ENCODE results near the gene EGFL6.

The EGFL6 gene

GRCh38 chrX:13547671-13548070 lies 21.7 kb upstream of the EGFL6 start:
- no peaks in the 10 kb centered on the region for H3K36me3 ChIP-seq (ENCODE audit: insufficient read depth, low read length)
- H3K4me1 ChIP-seq (ENCODE audit: control insufficient read depth, insufficient read depth, low read length, unreplicated experiment), result no peaks in the 10 kb centered on the region
- peaks cover 17% of the 10 kb centered on the region; the same call in 1 of the 2 replicates for H3K27me3 ChIP-seq (ENCODE audit: insufficient read depth, low read length)
- no peaks in the 10 kb centered on the region for H3K79me2 ChIP-seq (ENCODE audit: control insufficient read depth, insufficient read depth, low read length, unreplicated experiment)
- no peak overlapping the region for H3K27ac ChIP-seq (ENCODE audit: low read depth, low read length)
- no peak overlapping the region for H3K4me3 ChIP-seq (ENCODE audit: low read depth, low read length)
- H2AFZ ChIP-seq (ENCODE audit: low read length, unreplicated experiment), result no peak overlapping the region

- H3K27me3 ChIP-seq (ENCODE audit: insufficient read depth, low read length), result peaks cover 25% of the 10 kb centered on the region; the same call in 1 of the 2 replicates
- H3K4me3 ChIP-seq (ENCODE audit: low read depth, low read length), result no peak overlapping the region
- no peaks in the 10 kb centered on the region for H3K36me3 ChIP-seq (ENCODE audit: insufficient read depth, low read length)
Measured at GRCh38 chrX:13550346-13550745, 19.1 kb upstream of the EGFL6 start.

GRCh38 chrX:13551610-13552009 lies 17.8 kb upstream of the EGFL6 start:
- Histone ChIP-seq H3K4me3 (ENCODE audit: low read depth, low read length) (no peak overlapping the region), H2AFZ (ENCODE audit: low read length, unreplicated experiment) (no peak overlapping the region), H3K36me3 (ENCODE audit: insufficient read depth, low read length) (no peaks in the 10 kb centered on the region), H3K27me3 (ENCODE audit: insufficient read depth, low read length) (peaks cover 26% of the 10 kb centered on the region; the same call in 1 of the 2 replicates), H3K27ac (ENCODE audit: low read depth, low read length) (no peak overlapping the region), H3K4me1 (ENCODE audit: control insufficient read depth, insufficient read depth, low read length, unreplicated experiment) (no peaks in the 10 kb centered on the region), H3K79me2 (ENCODE audit: control insufficient read depth, insufficient read depth, low read length, unreplicated experiment) (no peaks in the 10 kb centered on the region)

More at GRCh38 chrX:13550346-13550745, 19.1 kb upstream of the EGFL6 start:
- Histone ChIP-seq H2AFZ (ENCODE audit: low read length, unreplicated experiment) (no peak overlapping the region), H3K4me1 (ENCODE audit: control insufficient read depth, insufficient read depth, low read length, unreplicated experiment) (no peaks in the 10 kb centered on the region), H3K79me2 (ENCODE audit: control insufficient read depth, insufficient read depth, low read length, unreplicated experiment) (no peaks in the 10 kb centered on the region), H3K27ac (ENCODE audit: low read depth, low read length) (no peak overlapping the region)

GRCh38 chrX:13552892-13553291 lies 16.5 kb upstream of the EGFL6 start:
- Histone ChIP-seq H3K79me2 (ENCODE audit: control insufficient read depth, insufficient read depth, low read length, unreplicated experiment) (no peaks in the 10 kb centered on the region), H3K27me3 (ENCODE audit: insufficient read depth, low read length) (peaks cover 23% of the 10 kb centered on the region; the same call in 1 of the 2 replicates), H3K27ac (ENCODE audit: low read depth, low read length) (no peak overlapping the region), H3K4me1 (ENCODE audit: control insufficient read depth, insufficient read depth, low read length, unreplicated experiment) (no peaks in the 10 kb centered on the region), H3K36me3 (ENCODE audit: insufficient read depth, low read length) (no peaks in the 10 kb centered on the region), H3K4me3 (ENCODE audit: low read depth, low read length) (no peak overlapping the region), H2AFZ (ENCODE audit: low read length, unreplicated experiment) (no peak overlapping the region)

GRCh38 chrX:13565511-13565910 lies 3.9 kb upstream of the EGFL6 start:
- H3K27ac ChIP-seq (ENCODE audit: low read depth, low read length), result no peak overlapping the region
- no peak overlapping the region for H3K4me3 ChIP-seq (ENCODE audit: low read depth, low read length)
- no peaks in the 10 kb centered on the region for H3K79me2 ChIP-seq (ENCODE audit: control insufficient read depth, insufficient read depth, low read length, unreplicated experiment)
- no peaks in the 10 kb centered on the region for H3K4me1 ChIP-seq (ENCODE audit: control insufficient read depth, insufficient read depth, low read length, unreplicated experiment)
- H3K27me3 ChIP-seq (ENCODE audit: insufficient read depth, low read length), result peaks cover 80% of the 10 kb centered on the region
- no peaks in the 10 kb centered on the region for H3K36me3 ChIP-seq (ENCODE audit: insufficient read depth, low read length)
- H2AFZ ChIP-seq (ENCODE audit: low read length, unreplicated experiment), result no peak overlapping the region

GRCh38 chrX:13570261-13570605 lies 832 bp downstream of the EGFL6 start:
- Histone ChIP-seq H3K79me2 (ENCODE audit: control insufficient read depth, insufficient read depth, low read length, unreplicated experiment) (no peaks in the 10 kb centered on the region), H3K27me3 (ENCODE audit: insufficient read depth, low read length) (peaks cover 84% of the 10 kb centered on the region), H3K36me3 (ENCODE audit: insufficient read depth, low read length) (no peaks in the 10 kb centered on the region), H3K4me1 (ENCODE audit: control insufficient read depth, insufficient read depth, low read length, unreplicated experiment) (no peaks in the 10 kb centered on the region), H3K4me3 (ENCODE audit: low read depth, low read length) (no peak overlapping the region), H2AFZ (ENCODE audit: low read length, unreplicated experiment) (no peak overlapping the region), H3K27ac (ENCODE audit: low read depth, low read length) (no peak overlapping the region)

GRCh38 chrX:13571136-13571535 lies 1.7 kb downstream of the EGFL6 start:
- Histone ChIP-seq H3K27me3 (ENCODE audit: insufficient read depth, low read length) (peaks cover 77% of the 10 kb centered on the region), H3K36me3 (ENCODE audit: insufficient read depth, low read length) (no peaks in the 10 kb centered on the region)

GRCh38 chrX:13574600-13574999 lies 5.2 kb downstream of the EGFL6 start:
- Histone ChIP-seq H3K79me2 (ENCODE audit: control insufficient read depth, insufficient read depth, low read length, unreplicated experiment) (no peaks in the 10 kb centered on the region), H3K4me1 (ENCODE audit: control insufficient read depth, insufficient read depth, low read length, unreplicated experiment) (no peaks in the 10 kb centered on the region), H3K27ac (ENCODE audit: low read depth, low read length) (no peak overlapping the region), H3K27me3 (ENCODE audit: insufficient read depth, low read length) (peaks cover 44% of the 10 kb centered on the region), H3K4me3 (ENCODE audit: low read depth, low read length) (no peak overlapping the region), H3K36me3 (ENCODE audit: insufficient read depth, low read length) (no peaks in the 10 kb centered on the region), H2AFZ (ENCODE audit: low read length, unreplicated experiment) (no peak overlapping the region)

More at GRCh38 chrX:13571136-13571535, 1.7 kb downstream of the EGFL6 start:
- no peak overlapping the region for H3K4me3 ChIP-seq (ENCODE audit: low read depth, low read length)
- no peak overlapping the region for H3K27ac ChIP-seq (ENCODE audit: low read depth, low read length)
- no peak overlapping the region for H2AFZ ChIP-seq (ENCODE audit: low read length, unreplicated experiment)
- H3K4me1 ChIP-seq (ENCODE audit: control insufficient read depth, insufficient read depth, low read length, unreplicated experiment), result no peaks in the 10 kb centered on the region
- no peaks in the 10 kb centered on the region for H3K79me2 ChIP-seq (ENCODE audit: control insufficient read depth, insufficient read depth, low read length, unreplicated experiment)

- Histone ChIP-seq H2AFZ (ENCODE audit: low read length, unreplicated experiment) (no peak overlapping the region), H3K27me3 (ENCODE audit: insufficient read depth, low read length) (peaks cover 44% of the 10 kb centered on the region), H3K4me1 (ENCODE audit: control insufficient read depth, insufficient read depth, low read length, unreplicated experiment) (no peaks in the 10 kb centered on the region), H3K4me3 (ENCODE audit: low read depth, low read length) (no peak overlapping the region), H3K36me3 (ENCODE audit: insufficient read depth, low read length) (no peaks in the 10 kb centered on the region), H3K79me2 (ENCODE audit: control insufficient read depth, insufficient read depth, low read length, unreplicated experiment) (no peaks in the 10 kb centered on the region), H3K27ac (ENCODE audit: low read depth, low read length) (no peak overlapping the region)
Measured at GRCh38 chrX:13579661-13580060, 10.3 kb downstream of the EGFL6 start.

- peaks cover 62% of the 10 kb centered on the region for H3K27me3 ChIP-seq (ENCODE audit: insufficient read depth, low read length)
- H3K4me1 ChIP-seq (ENCODE audit: control insufficient read depth, insufficient read depth, low read length, unreplicated experiment), result no peaks in the 10 kb centered on the region
- H3K27ac ChIP-seq (ENCODE audit: low read depth, low read length), result no peak overlapping the region
- H2AFZ ChIP-seq (ENCODE audit: low read length, unreplicated experiment), result no peak overlapping the region
- no peaks in the 10 kb centered on the region for H3K79me2 ChIP-seq (ENCODE audit: control insufficient read depth, insufficient read depth, low read length, unreplicated experiment)
- H3K36me3 ChIP-seq (ENCODE audit: insufficient read depth, low read length), result no peaks in the 10 kb centered on the region
- H3K4me3 ChIP-seq (ENCODE audit: low read depth, low read length), result no peak overlapping the region
Measured at GRCh38 chrX:13581554-13581953, 12.2 kb downstream of the EGFL6 start.

GRCh38 chrX:13587786-13588477 lies 18.5 kb downstream of the EGFL6 start:
- Histone ChIP-seq H3K4me3 (ENCODE audit: low read depth, low read length) (no peak overlapping the region), H3K36me3 (ENCODE audit: insufficient read depth, low read length) (no peaks in the 10 kb centered on the region), H3K27ac (ENCODE audit: low read depth, low read length) (no peak overlapping the region), H3K4me1 (ENCODE audit: control insufficient read depth, insufficient read depth, low read length, unreplicated experiment) (no peaks in the 10 kb centered on the region), H3K79me2 (ENCODE audit: control insufficient read depth, insufficient read depth, low read length, unreplicated experiment) (no peaks in the 10 kb centered on the region), H2AFZ (ENCODE audit: low read length, unreplicated experiment) (no peak overlapping the region), H3K27me3 (ENCODE audit: insufficient read depth, low read length) (peaks cover 80% of the 10 kb centered on the region; the same call in 1 of the 2 replicates)
